ENCODE measurements around the gene SH2D1B. TPM values are rescaled to one million over a fixed set of nuclear protein-coding genes. Genes with fewer than 3 reads are reported as not detected.

The SH2D1B gene
- total and polyA plus RNA-seq, 10 of the 15 experiments (the other 5 are each of a cell fraction or from before 2014, with no cell fraction given), result 0.18 TPM; not detected in 9

DNA sequence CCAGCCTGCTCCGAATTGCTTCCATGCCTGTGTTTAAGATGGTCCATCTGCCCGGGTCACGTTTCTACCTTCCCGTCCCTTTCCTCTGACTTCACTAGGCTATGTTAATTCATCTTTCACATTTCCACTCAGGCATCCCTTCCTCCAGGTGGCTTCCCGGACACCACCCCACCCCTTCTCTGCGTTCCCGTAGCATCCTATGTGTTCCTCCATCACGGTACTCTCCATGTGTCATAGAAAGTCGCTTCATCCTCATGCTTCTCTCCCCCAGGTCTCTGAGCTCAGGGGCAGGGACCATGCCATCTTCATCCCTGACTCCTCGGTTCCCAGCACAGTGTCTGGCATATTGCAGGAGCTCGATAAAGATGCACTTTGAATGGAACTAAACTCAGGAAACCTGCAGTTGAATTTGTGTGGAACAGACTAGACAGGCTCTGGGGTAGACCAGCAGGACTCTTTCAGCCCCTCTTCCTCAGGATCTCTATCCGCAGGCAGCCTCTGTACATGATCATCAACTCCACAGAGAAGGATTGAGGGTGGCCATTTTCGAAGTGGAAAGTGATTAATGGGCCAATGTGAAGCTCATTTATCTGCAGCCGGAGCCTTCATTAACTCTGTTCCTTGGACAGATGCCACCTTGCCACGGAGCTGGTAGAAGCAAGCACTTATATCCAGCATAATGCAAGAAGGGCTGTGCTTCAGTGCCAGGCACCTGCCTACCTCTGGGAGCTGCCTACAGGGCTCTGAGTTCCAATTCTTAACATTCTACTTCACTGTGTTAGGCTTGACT, 21.3 kb downstream of the SH2D1B start:
- intact Hi-C loops (cut with micrococcal nuclease; ENCODE audit: unreplicated experiment), result loop anchor here (5.0 kb wide), 1 partner anchor 113 kb away; no protein-coding TSS in a partner anchor
- POLR2A ChIA-PET, result interaction anchor here (0.9 kb wide), 1 partner anchor 56 kb away, joined by 3 read pairs; no protein-coding TSS in a partner anchor
- CTCF ChIA-PET, result interaction anchor here (1.0 to 6.9 kb wide), 11 partner anchors 9 to 458 kb away, joined by 3 to 126 read pairs (median 3); partner anchors contain the start of gene C1orf226

More for the DNA sequence above, 21.3 kb downstream of the SH2D1B start:
- no peak for TF ChIP-seq STAT1 (conservative IDR thresholded peaks at IDR 0.05)
- no peak for TF ChIP-seq NFXL1 (IDR thresholded peaks at IDR 0.05; ENCODE audit: borderline replicate concordance)
- TF ChIP-seq ZZZ3 (IDR thresholded peaks at IDR 0.05; ENCODE audit: control insufficient read depth, insufficient read length, low read depth), result no peak
- no peak for TF ChIP-seq KAT2A (conservative IDR thresholded peaks at IDR 0.05; ENCODE audit: control insufficient read depth, low read depth, low read length)
- TF ChIP-seq, protein P1, sequence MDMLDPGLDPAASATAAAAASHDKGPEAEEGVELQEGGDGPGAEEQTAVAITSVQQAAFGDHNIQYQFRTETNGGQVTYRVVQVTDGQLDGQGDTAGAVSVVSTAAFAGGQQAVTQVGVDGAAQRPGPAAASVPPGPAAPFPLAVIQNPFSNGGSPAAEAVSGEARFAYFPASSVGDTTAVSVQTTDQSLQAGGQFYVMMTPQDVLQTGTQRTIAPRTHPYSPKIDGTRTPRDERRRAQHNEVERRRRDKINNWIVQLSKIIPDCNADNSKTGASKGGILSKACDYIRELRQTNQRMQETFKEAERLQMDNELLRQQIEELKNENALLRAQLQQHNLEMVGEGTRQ (IDR thresholded peaks at IDR 0.05; ENCODE audit: borderline replicate concordance, low read depth, low read length), result no peak
- TF ChIP-seq POLR2A (IDR thresholded peaks at IDR 0.05; ENCODE audit: low read depth, low read length), result no peak
- no peaks in the 10 kb centered on the region for H3K79me2 ChIP-seq (ENCODE audit: control insufficient read depth, insufficient read depth, low read length)
- no peak overlapping the region for H3K4me3 ChIP-seq
- no peak overlapping the region for H3K27ac ChIP-seq (ENCODE audit: control insufficient read depth, insufficient read depth)
- BruUV-seq (replicated peaks), result no TSS peak
- WGBS (ENCODE audit: insufficient coverage, insufficient replicate concordance, low lambda C conversion rate, missing lambda C conversion rate), result 18% methylated on average over 15 of the region's 15 CpGs
- H3K9ac ChIP-seq (ENCODE audit: control insufficient read depth, insufficient read depth, low read length), result no peak overlapping the region
- no peaks in the 10 kb centered on the region for H4K20me1 ChIP-seq (ENCODE audit: control insufficient read depth, insufficient read depth)
- ChIA-PET RAD21 (ENCODE audit: unreplicated experiment) (interaction anchor here (1.3 to 6.4 kb wide), 6 partner anchors 8 to 353 kb away, joined by 4 to 83 read pairs (median 6); no protein-coding TSS in a partner anchor), SMC1A (ENCODE audit: uncharacterized antibody, unreplicated experiment) (interaction anchor here (0.7 to 6.4 kb wide), 10 partner anchors 9 to 353 kb away, joined by 3 to 84 read pairs (median 6); partner anchors contain the start of gene C1orf226)
- no peak overlapping the region for H3K4me2 ChIP-seq (ENCODE audit: control insufficient read depth, insufficient read depth)
- FAIRE-seq (no peak), ATAC-seq (no peak), DNase-seq (ENCODE audit: low read depth, low spot score) (no peak)
- no peaks in the 10 kb centered on the region for H3K9me3 ChIP-seq (replicated peaks; ENCODE audit: control insufficient read depth, insufficient read depth, low read length)
- H2AFZ ChIP-seq (ENCODE audit: control insufficient read depth, low read depth, low read length), result no peak overlapping the region
- no peaks in the 10 kb centered on the region for H3K27me3 ChIP-seq (replicated peaks in 1 of 2; ENCODE audit: control insufficient read depth in 2 of 2, insufficient read depth in 2 of 2, low read length in 1 of 2)
- no peaks in the 10 kb centered on the region for H3K36me3 ChIP-seq (ENCODE audit: control insufficient read depth in 2 of 2, insufficient read depth in 2 of 2, low read length in 1 of 2)
- 0 out of 2 replicates have a peak, but pooled peaks cover 4% of the 10 kb centered on the region for H3K4me1 ChIP-seq (ENCODE audit: control insufficient read depth, insufficient read depth, low read length)
- in situ Hi-C loops (cut with MboI), result loop anchor here (5.0 kb wide), 1 partner anchor 333 kb away; no protein-coding TSS in a partner anchor
